ENCODE measurements around the gene TRIM41. TPM values are rescaled to one million over a fixed set of nuclear protein-coding genes. Genes with fewer than 3 reads are reported as not detected.
A peak's percentile ranks its signal among the peaks of the same experiment; 100 is the strongest.

The TRIM41 gene
- total RNA-seq, 1 experiment from 2014 or later, result 34.2 TPM

- H4K91ac ChIP-seq (ENCODE audit: insufficient read length, low read depth, low read length), result no peak overlapping the region
- no peak overlapping the region for H3K4ac ChIP-seq (ENCODE audit: low read depth, low read length)
- H3K9ac ChIP-seq (ENCODE audit: extremely low read depth, insufficient read length, low read length), result no peak overlapping the region
- H3K14ac ChIP-seq (ENCODE audit: insufficient read depth, low read length), result no peak overlapping the region
- H3K4me1 Mint-ChIP-seq, result peaks cover 18 to 27% of the 10 kb centered on the region in 2 experiments
- peaks cover 30% of the 10 kb centered on the region for H3K23me2 ChIP-seq (ENCODE audit: insufficient read length, low read depth, low read length, poor library complexity, severe bottlenecking)
- TF ChIP-seq, protein P1, sequence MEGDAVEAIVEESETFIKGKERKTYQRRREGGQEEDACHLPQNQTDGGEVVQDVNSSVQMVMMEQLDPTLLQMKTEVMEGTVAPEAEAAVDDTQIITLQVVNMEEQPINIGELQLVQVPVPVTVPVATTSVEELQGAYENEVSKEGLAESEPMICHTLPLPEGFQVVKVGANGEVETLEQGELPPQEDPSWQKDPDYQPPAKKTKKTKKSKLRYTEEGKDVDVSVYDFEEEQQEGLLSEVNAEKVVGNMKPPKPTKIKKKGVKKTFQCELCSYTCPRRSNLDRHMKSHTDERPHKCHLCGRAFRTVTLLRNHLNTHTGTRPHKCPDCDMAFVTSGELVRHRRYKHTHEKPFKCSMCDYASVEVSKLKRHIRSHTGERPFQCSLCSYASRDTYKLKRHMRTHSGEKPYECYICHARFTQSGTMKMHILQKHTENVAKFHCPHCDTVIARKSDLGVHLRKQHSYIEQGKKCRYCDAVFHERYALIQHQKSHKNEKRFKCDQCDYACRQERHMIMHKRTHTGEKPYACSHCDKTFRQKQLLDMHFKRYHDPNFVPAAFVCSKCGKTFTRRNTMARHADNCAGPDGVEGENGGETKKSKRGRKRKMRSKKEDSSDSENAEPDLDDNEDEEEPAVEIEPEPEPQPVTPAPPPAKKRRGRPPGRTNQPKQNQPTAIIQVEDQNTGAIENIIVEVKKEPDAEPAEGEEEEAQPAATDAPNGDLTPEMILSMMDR (conservative IDR thresholded peaks at IDR 0.05), result no peak
- peaks cover 16% of the 10 kb centered on the region for H3K27me3 ChIP-seq (ENCODE audit: insufficient read depth, low read length)
- DNase-seq, result no peak
- H3K4me3 Mint-ChIP-seq, result peak overlapping the region; percentile 15 to 31; a peak in 2 of 5 replicates
- peaks cover 16 to 23% of the 10 kb centered on the region in 2 experiments for H3K9me3 Mint-ChIP-seq
- no peaks in the 10 kb centered on the region for H3K9me3 ChIP-seq (ENCODE audit: control insufficient read depth, low read depth, low read length)
- H4K20me1 ChIP-seq (ENCODE audit: control insufficient read depth, insufficient read depth, insufficient read length), result no peaks in the 10 kb centered on the region
- H3K4me2 ChIP-seq (ENCODE audit: insufficient read depth, insufficient read length, low read length), result no peak overlapping the region
- peaks cover 0 to 4% (median 2%) of the 10 kb centered on the region in 3 experiments; a peak in 3 of 7 replicates for H3K36me3 Mint-ChIP-seq (ENCODE audit: insufficient read depth in 1 of 3, low read depth in 3 of 3)
- H2BK5ac ChIP-seq (ENCODE audit: insufficient read length, low read length), result no peak overlapping the region
- H4K8ac ChIP-seq (replicated peaks; ENCODE audit: insufficient read length, low read depth, low read length), result no peak overlapping the region
- H3K27ac ChIP-seq (ENCODE audit: insufficient read length, low read depth, low read length), result no peak overlapping the region
- H3K23ac ChIP-seq (ENCODE audit: insufficient read length, low read depth, low read length), result no peak overlapping the region
- WGBS (ENCODE audit: extremely low coverage, insufficient read length, low lambda C conversion rate), result no CpG with 5 or more reads among the region's 6 CpGs
- H3T11ph ChIP-seq (ENCODE audit: low read length), result no peak overlapping the region
- no peak overlapping the region for H2BK120ac ChIP-seq (ENCODE audit: low read depth, low read length, poor library complexity, severe bottlenecking)
- H4K5ac ChIP-seq (ENCODE audit: insufficient read length, low read depth, low read length), result no peak overlapping the region
- H3K79me1 ChIP-seq (ENCODE audit: insufficient read depth, low read depth, low read length, poor library complexity, severe bottlenecking), result no peaks in the 10 kb centered on the region
- H3K56ac ChIP-seq (ENCODE audit: insufficient read length, low read depth, low read length), result no peak overlapping the region
- H2BK20ac ChIP-seq (ENCODE audit: low read depth, low read length, poor library complexity, severe bottlenecking), result no peak overlapping the region
- H3K18ac ChIP-seq (ENCODE audit: insufficient read length, low read depth, low read length), result no peak overlapping the region
- H2AK5ac ChIP-seq (ENCODE audit: insufficient read length, low read length), result no peak overlapping the region
- H3K79me2 ChIP-seq (ENCODE audit: insufficient read depth, low read length), result no peaks in the 10 kb centered on the region
- no peak overlapping the region for H2AFZ ChIP-seq (ENCODE audit: low read length)
- H2BK12ac ChIP-seq (ENCODE audit: insufficient read length, low read depth, low read length), result no peak overlapping the region
- peaks cover 32% of the 10 kb centered on the region for H3K27me3 Mint-ChIP-seq (ENCODE audit: low read depth)
- H3K4me1 ChIP-seq (ENCODE audit: insufficient read depth, low read length), result no peaks in the 10 kb centered on the region
- H3K27ac Mint-ChIP-seq, result no peak overlapping the region
- H2BK15ac ChIP-seq (ENCODE audit: low read depth, low read length), result no peak overlapping the region
Measured at GRCh38 chr5:181186022-181186421, 37.1 kb upstream of the TRIM41 start.

Measured in H9 (cell line).